Measurements from ENCODE around the gene ABHD6. TPM values are rescaled to one million over a fixed set of nuclear protein-coding genes. Genes with fewer than 3 reads are reported as not detected.
"Not testable (repeated sequence)": the region's sequence is repeated elsewhere in the genome, so short reads cannot be mapped to it uniquely, and the experiment has no call there.

ABHD6 gene
- total RNA-seq, 8 experiments from 2014 or later = 2.6 to 21.1 (median 7.3) TPM

DNA sequence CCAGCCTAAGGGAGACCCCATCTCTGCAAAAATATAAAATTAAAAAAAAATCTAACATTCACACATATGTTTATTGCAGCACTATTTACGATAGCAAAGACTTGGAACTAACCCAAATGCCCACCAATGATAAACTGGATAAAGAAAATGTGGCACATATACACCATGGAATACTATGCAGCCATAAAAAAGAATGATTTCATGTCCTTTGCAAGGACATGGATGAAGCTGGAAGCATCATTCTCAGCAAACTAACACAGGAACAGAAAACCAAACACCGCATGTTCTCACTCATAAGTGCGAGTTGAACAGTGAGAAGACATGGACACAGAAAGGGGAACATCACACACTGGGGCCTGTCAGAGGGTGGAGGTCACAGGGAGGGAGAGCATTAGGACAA is 35.8 kb downstream of the ABHD6 start:
- H3K4me1 ChIP-seq (replicated peaks in 1 of 2); H3K4me3 ChIP-seq; in situ Hi-C loops (cut with MboI; ENCODE audit: low pct_unique_long_range_greater_than_20kb in 2 of 9, low sequenced_read_pairs in 9 of 9, unreplicated experiment in 9 of 9); H3K27ac ChIP-seq; ATAC-seq (replicated peaks in 6 of 8): not testable (repeated sequence)
- WGBS, 10 experiments = 80 to 100% (median 100%) methylated on average over 1 to 3 of the region's 3 CpGs; no CpG with 5 or more reads in 2 of the 10 experiments

DNA sequence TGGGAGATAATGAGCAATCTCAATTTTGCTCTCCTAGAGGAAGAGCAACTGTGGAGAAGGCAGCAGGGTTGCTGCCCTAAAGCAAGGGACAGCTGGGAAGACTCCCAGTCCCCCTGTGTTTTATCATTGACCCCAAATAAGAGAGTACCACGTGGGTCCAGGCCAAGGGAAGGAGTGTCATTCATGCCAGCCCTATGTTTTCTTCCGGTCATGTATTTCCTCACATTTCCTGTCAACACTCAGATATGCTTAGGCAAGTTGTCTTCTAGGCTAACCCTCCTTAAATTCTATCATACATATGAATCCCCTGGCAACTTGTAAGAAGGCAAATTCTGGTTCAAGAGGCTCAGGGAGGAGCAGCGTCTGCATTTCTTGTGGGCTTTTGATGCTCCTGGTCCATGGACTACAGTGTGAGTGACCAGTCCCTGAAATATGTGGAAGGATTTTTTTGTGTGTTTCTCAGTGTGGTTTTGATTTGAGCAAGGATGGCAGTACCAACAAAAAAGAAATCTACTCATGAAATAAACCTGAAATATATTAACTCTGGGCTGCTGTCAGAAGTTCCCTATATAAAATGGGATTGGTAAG is 36.5 kb downstream of the ABHD6 start:
- Histone ChIP-seq H3K27ac (no peak overlapping the region), H3K4me3 (no peak overlapping the region), H3K4me1 (replicated peaks in 1 of 2) (no peaks in the 10 kb centered on the region)
- WGBS, 10 experiments = 31 to 100% (median 62%) methylated on average over 1 to 3 of the region's 3 CpGs; no CpG with 5 or more reads in 2 of the 10 experiments
- no peak for ATAC-seq (replicated peaks in 6 of 8)
- in situ Hi-C loops (cut with MboI; ENCODE audit: low pct_unique_long_range_greater_than_20kb in 2 of 9, low sequenced_read_pairs in 9 of 9, unreplicated experiment in 9 of 9) = no loop called here

DNA sequence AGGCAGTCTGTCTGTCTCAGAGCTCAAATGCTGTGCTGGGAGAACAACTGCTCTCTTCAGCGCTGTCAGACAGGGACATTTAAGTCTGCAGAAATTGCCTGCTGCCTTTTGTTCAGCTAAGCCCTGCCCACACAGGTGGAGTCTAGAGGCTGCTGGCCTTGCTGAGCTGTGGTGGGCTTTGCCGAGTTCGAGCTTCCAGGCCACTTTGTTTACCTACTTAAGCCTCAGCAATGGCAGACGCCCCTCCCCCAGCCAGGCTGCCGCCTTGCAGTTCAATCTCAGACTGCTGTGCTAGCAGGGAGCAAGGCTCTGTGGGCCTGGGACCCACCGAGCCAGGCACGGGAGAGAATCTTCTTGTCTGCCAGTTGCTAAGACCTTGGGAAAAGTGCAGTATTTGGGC is 43.5 kb downstream of the ABHD6 start:
- in situ Hi-C loops (cut with MboI; ENCODE audit: low pct_unique_long_range_greater_than_20kb in 2 of 9, low sequenced_read_pairs in 9 of 9, unreplicated experiment in 9 of 9) = loop anchor here in 2 of 9 experiments (25.0 kb wide), 1 partner anchor 94 kb away; no protein-coding TSS in a partner anchor
- peaks cover 0 to 4% of the 10 kb centered on the region in 2 donors for H3K4me1 ChIP-seq (replicated peaks in 1 of 2)
- H3K27ac ChIP-seq = no peak overlapping the region
- ATAC-seq (replicated peaks in 6 of 8) = no peak
- WGBS, 10 experiments = 65 to 100% (median 83%) methylated on average over 1 to 6 of the region's 7 CpGs; no CpG with 5 or more reads in 7 of the 10 experiments
- no peak overlapping the region for H3K4me3 ChIP-seq

DNA sequence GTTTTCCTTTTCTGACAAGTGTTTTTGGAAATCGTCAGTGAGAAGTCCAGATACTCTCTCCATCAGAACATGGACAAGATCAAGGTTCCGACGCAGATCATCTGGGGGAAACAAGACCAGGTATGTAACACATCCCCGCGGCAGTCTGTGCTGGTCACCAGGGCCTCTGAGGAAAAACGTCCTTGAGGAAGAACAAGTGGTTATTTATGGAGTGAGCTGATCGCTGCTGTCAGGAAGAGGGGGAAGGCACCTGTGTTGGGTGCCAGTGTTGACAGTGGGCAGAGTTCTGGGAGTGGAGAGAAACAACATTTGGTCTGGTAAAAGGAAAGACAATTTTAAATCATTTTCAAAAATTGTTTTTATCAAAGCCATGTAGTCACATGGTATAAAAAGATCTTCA is 47.7 kb downstream of the ABHD6 start:
- no peak overlapping the region for H3K27ac ChIP-seq
- no peak overlapping the region for H3K4me3 ChIP-seq
- WGBS, 10 experiments = 69 to 100% (median 84%) methylated on average over 1 to 7 of the region's 7 CpGs; no CpG with 5 or more reads in 2 of the 10 experiments
- H3K4me1 ChIP-seq (replicated peaks in 1 of 2) = peaks cover 0 to 4% of the 10 kb centered on the region in 2 donors
- in situ Hi-C loops (cut with MboI; ENCODE audit: low pct_unique_long_range_greater_than_20kb in 2 of 9, low sequenced_read_pairs in 9 of 9, unreplicated experiment in 9 of 9) = loop anchor here in 2 of 9 experiments (25.0 kb wide), 1 partner anchor 98 kb away; no protein-coding TSS in a partner anchor
- ATAC-seq (replicated peaks in 6 of 8) = no peak

DNA sequence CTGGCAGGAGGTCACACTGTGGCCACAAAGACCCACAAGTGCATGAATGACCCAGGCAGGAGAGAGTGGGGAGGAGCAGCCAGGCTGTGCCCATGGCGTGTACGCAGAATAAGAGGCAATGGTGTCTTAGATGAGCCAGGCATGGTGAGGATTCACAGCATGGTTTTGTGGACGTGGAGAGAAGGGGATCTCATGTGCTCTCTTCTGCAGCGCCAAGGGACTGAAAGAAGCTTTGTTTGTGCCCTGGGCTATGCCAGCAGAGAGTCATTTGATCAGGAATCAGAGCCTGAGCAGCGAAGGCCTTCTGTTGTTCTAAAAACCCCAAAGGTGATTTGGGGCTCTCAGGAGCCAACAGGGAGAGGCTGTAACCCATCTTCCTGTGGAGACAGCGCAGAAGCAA is 49.8 kb downstream of the ABHD6 start:
- no peak overlapping the region for H3K4me3 ChIP-seq
- in situ Hi-C loops (cut with MboI; ENCODE audit: low pct_unique_long_range_greater_than_20kb in 2 of 9, low sequenced_read_pairs in 9 of 9, unreplicated experiment in 9 of 9) = loop anchor here in 2 of 9 experiments (25.0 kb wide), 1 partner anchor 100 kb away; no protein-coding TSS in a partner anchor
- H3K4me1 ChIP-seq (replicated peaks in 1 of 2) = no peaks in the 10 kb centered on the region
- H3K27ac ChIP-seq = no peak overlapping the region
- WGBS, 10 experiments = 73 to 100% (median 100%) methylated on average over 1 to 6 of the region's 6 CpGs; no CpG with 5 or more reads in 5 of the 10 experiments
- no peak for ATAC-seq (replicated peaks in 6 of 8)

DNA sequence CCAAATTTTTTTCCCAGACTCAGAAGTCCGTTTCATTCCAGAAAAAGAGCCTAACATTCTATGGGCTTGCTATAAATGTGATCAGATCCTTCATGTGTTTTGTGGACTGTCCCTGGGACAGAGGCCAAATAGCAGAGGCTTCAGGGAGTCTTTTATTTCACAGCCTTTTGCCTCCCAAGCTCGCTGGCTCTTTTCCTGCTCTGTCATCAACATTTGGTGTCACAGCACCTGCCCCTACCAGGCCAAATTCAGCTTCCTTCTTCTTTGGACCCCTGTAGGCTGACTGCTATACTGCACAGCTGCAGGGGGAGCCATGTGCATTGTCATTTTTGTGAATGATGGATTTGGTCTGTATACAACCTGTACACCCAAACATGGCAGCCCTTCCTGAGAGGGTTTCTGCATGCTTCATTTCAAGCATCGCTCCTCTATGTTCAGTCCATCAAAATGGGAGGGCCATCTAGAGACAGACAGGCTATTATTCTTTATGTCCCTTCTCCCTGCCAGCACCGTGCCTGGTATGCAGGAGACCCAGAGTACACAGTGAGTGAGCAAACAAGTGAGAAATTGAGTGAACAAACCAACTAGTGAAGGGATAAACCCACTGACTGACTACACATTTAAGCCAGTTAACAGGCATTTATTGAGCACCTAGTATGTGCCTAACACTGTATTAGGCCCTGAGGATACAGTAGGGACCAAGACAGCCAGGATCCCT is 50.6 kb downstream of the ABHD6 start:
- WGBS, 10 experiments = 17 to 100% (median 72%) methylated on average over 1 to 4 of the region's 4 CpGs; no CpG with 5 or more reads in 2 of the 10 experiments
- in situ Hi-C loops (cut with MboI; ENCODE audit: low pct_unique_long_range_greater_than_20kb in 2 of 9, low sequenced_read_pairs in 9 of 9, unreplicated experiment in 9 of 9) = loop anchor here in 2 of 9 experiments (25.0 kb wide), 1 partner anchor 101 kb away; no protein-coding TSS in a partner anchor
- Histone ChIP-seq H3K4me1 (replicated peaks in 1 of 2) (no peaks in the 10 kb centered on the region), H3K27ac (no peak overlapping the region), H3K4me3 (no peak overlapping the region)
- ATAC-seq (replicated peaks in 6 of 8) = no peak

DNA sequence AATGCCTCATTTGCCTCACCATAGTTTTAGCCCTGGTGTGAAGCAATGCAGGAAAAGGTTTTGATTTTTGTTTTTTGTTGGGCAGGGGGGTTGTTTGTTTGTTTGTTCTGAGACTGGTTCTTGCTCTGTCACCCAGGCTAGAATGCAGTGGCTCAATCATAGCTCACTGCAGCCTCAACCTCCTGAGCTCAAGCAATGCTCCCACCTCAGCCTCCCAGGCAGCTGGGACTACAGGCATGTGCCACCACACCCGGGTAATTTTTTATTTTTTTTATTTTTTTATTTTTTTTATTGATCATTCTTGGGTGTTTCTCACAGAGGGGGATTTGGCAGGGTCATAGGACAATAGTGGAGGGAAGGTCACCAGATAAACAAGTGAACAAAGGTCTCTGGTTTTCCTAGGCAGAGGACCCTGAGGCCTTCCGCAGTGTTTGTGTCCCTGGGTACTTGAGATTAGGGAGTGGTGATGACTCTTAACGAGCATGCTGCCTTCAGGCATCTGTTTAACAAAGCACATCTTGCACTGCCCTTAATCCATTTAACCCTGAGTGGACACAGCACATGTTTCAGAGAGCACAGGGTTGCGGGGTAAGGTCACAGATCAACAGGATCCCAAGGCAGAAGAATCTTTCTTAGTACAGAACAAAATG is 51.5 kb downstream of the ABHD6 start:
- peak in 2 of 8 experiments; percentile 77 to 98 for ATAC-seq (replicated peaks in 6 of 8)
- WGBS, 10 experiments = 89 to 100% (median 100%) methylated on average over 1 of the region's 4 CpGs; no CpG with 5 or more reads in 5 of the 10 experiments
- not testable (repeated sequence) for H3K4me1 ChIP-seq (replicated peaks in 1 of 2); H3K27ac ChIP-seq; H3K4me3 ChIP-seq
- in situ Hi-C loops (cut with MboI; ENCODE audit: low pct_unique_long_range_greater_than_20kb in 2 of 9, low sequenced_read_pairs in 9 of 9, unreplicated experiment in 9 of 9) = loop anchor here in 2 of 9 experiments (25.0 kb wide), 1 partner anchor 102 kb away; no protein-coding TSS in a partner anchor

DNA sequence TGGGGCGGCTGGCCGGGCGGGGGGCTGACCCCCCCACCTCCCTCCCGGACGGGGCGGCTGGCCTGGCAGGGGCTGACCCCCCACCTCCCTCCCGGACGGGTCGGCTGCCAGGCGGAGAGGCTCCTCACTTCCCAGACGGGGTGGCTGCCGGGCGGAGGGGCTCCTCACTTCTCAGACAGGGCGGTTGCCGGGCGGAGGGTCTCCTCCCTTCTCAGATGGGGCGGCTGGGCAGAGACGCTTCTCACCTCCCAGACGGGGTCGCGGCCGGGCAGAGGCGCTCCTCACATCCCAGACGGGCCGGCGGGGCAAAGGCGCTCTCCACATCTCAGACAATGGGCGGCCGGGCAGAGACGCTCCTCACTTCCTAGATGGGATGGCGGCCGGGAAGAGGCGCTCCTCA is 52.9 kb downstream of the ABHD6 start:
- H3K27ac ChIP-seq; H3K4me1 ChIP-seq (replicated peaks in 1 of 2); H3K4me3 ChIP-seq; ATAC-seq (replicated peaks in 6 of 8): not testable (repeated sequence)
- in situ Hi-C loops (cut with MboI; ENCODE audit: low pct_unique_long_range_greater_than_20kb in 2 of 9, low sequenced_read_pairs in 9 of 9, unreplicated experiment in 9 of 9) = loop anchor here in 3 of 9 experiments (10.0 to 25.0 kb wide), 2 partner anchors 103 to 106 kb away; no protein-coding TSS in a partner anchor
- WGBS, 10 experiments = no CpG with 5 or more reads among the region's 33 CpGs

DNA sequence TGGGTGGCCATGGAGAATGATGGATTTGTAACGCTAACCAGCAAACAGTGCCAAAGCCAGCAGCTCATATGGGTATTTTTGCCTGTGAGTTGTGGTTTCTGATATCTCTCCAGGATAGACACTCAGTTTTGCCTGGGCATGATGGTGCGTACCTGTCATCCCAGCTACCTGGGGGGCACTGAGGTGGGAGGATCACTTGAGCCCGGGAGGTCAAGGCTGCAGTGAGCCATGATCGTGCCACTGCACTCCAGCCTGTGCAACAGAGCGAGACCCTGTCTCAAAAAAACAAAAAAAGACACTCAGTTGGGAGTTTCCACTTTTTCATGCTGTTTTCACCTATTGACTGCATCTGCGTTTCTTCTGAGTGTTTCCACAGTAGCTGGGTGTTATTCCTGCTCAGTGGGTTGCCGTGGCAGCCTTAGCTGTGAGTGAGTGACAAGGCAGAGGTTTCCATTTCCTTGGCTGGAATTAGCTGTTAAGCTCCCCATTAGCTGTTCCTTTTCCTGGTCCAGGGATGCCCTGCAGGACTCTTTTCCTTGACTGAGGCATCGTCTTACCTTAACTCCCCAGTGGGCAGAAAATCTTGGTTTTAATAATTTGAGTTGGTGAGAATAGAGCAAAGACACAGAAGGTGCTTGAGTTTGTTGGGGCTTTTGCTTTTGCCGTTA is 54.2 kb downstream of the ABHD6 start:
- peak in 1 of 8 experiments; percentile 39 for ATAC-seq (replicated peaks in 6 of 8)
- H3K4me1 ChIP-seq (replicated peaks in 1 of 2) = no peaks in the 10 kb centered on the region
- 47 to 94% (median 78%) methylated on average over 1 to 9 of the region's 9 CpGs for WGBS, 10 experiments
- in situ Hi-C loops (cut with MboI; ENCODE audit: low pct_unique_long_range_greater_than_20kb in 2 of 9, low sequenced_read_pairs in 9 of 9, unreplicated experiment in 9 of 9) = loop anchor here in 3 of 9 experiments (10.0 to 25.0 kb wide), 2 partner anchors 105 to 107 kb away; no protein-coding TSS in a partner anchor
- no peak overlapping the region for H3K4me3 ChIP-seq
- no peak overlapping the region for H3K27ac ChIP-seq

DNA sequence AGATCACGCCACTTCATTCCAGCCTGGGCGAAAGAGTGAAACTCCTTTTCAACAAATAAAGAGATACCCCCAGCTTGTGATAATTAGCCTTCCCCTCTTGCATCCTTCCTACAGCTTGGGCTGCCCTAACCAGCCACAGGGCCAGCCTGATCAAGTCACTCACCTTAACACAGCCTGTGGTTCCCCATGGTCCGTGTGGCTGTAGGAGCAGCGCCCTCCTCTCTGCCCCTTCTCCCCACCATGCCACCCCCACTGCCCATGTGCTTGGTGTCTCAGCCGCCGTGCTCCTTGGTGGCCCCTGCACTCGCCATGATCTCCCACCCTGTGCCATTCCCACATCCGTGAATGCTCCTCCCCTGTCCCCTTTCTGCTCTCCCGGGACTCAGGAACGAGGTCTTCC is 55.3 kb downstream of the ABHD6 start:
- ATAC-seq (replicated peaks in 6 of 8) = no peak
- no peaks in the 10 kb centered on the region for H3K4me1 ChIP-seq (replicated peaks in 1 of 2)
- in situ Hi-C loops (cut with MboI; ENCODE audit: low pct_unique_long_range_greater_than_20kb in 2 of 9, low sequenced_read_pairs in 9 of 9, unreplicated experiment in 9 of 9) = loop anchor here in 3 of 9 experiments (10.0 to 25.0 kb wide), 2 partner anchors 106 to 108 kb away; no protein-coding TSS in a partner anchor
- no peak overlapping the region for H3K27ac ChIP-seq
- 89 to 90% methylated on average over 2 to 6 of the region's 10 CpGs; no CpG with 5 or more reads in 8 of the 10 experiments for WGBS, 10 experiments
- no peak overlapping the region for H3K4me3 ChIP-seq

DNA sequence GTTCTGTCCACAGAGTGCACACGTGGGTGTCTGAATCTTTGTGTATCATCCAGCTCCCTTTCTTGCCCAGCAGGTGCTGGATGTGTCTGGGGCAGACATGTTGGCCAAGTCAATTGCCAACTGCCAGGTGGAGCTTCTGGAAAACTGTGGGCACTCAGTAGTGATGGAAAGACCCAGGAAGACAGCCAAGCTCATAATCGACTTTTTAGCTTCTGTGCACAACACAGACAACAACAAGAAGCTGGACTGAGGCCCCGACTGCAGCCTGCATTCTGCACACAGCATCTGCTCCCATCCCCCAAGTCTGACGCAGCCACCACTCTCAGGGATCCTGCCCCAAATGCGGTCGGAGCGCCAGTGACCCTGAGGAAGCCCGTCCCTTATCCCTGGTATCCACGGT is 55.9 kb downstream of the ABHD6 start:
- in situ Hi-C loops (cut with MboI; ENCODE audit: low pct_unique_long_range_greater_than_20kb in 2 of 9, low sequenced_read_pairs in 9 of 9, unreplicated experiment in 9 of 9) = loop anchor here in 3 of 9 experiments (10.0 to 25.0 kb wide), 2 partner anchors 106 to 109 kb away; no protein-coding TSS in a partner anchor
- no peak overlapping the region for H3K27ac ChIP-seq

DNA sequence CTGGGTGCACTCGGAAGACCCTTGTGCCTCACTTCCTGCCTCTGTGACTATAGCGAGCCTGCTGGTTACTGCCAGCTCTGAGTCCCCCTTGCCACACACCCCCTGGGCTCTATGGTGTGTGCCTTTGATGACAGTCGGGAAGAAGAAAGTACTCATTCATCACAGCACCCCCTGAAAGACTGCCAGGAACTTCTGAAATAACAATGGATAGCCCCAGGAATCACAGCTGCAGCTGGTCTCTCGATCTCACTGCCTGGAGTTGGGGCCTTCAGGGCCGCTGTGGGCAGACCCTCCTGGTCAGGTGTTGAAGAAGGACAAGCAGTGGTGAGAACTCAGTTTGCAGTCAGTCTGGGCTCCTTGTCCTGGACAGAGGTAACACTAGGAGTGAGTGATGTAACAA is 58.7 kb downstream of the ABHD6 start:
- 23 to 56% (median 40%) methylated on average over 3 to 4 of the region's 5 CpGs; no CpG with 5 or more reads in 7 of the 10 experiments for WGBS, 10 experiments
- H3K4me3 ChIP-seq = no peak overlapping the region
- in situ Hi-C loops (cut with MboI; ENCODE audit: low pct_unique_long_range_greater_than_20kb in 2 of 9, low sequenced_read_pairs in 9 of 9, unreplicated experiment in 9 of 9) = loop anchor here in 3 of 9 experiments (10.0 to 25.0 kb wide), 2 partner anchors 109 to 111 kb away; no protein-coding TSS in a partner anchor
- peaks cover 0 to 2% of the 10 kb centered on the region in 2 donors for H3K4me1 ChIP-seq (replicated peaks in 1 of 2)
- H3K27ac ChIP-seq = no peak overlapping the region
- ATAC-seq (replicated peaks in 6 of 8) = no peak

More for the DNA sequence above, 55.9 kb downstream of the ABHD6 start:
- WGBS, 10 experiments = 0 to 100% (median 88%) methylated on average over 1 to 6 of the region's 9 CpGs; no CpG with 5 or more reads in 3 of the 10 experiments
- no peak for ATAC-seq (replicated peaks in 6 of 8)
- no peaks in the 10 kb centered on the region for H3K4me1 ChIP-seq (replicated peaks in 1 of 2)
- H3K4me3 ChIP-seq = no peak overlapping the region
